Adrenal gland (tissue), 5 donors: ENCODE data around the gene ALDOC.

ENCODE experiments used
- POLR2A ChIP-seq, 2 donors: fragments of 450-650 bp; IDR thresholded peaks; one replicate each; pipeline ENCODE4 v1.6.1; 2017; ENCODE audit warnings: antibody characterized with exemption in 2 of 2, mild to moderate bottlenecking in 2 of 2, moderate library complexity in 1 of 2
- TF ChIP-seq, protein P1 (sequence below), 6 experiments: fragments of 450-650 bp in 4 of 6; fragments of 200-600 bp in 2 of 6; sonication (generic) in 1 of 6; IDR thresholded peaks; 1 replicate in 5 of 6; 2 replicates in 1 of 6; pipeline versions ENCODE4 v1.5.1 to v1.8.0; 2016 to 2021; ENCODE audit warnings: antibody characterized with exemption in 6 of 6, mild to moderate bottlenecking in 2 of 6, moderate library complexity in 1 of 6
- donor health status: DM: no; HTN: no; CAD: no.

DNA sequence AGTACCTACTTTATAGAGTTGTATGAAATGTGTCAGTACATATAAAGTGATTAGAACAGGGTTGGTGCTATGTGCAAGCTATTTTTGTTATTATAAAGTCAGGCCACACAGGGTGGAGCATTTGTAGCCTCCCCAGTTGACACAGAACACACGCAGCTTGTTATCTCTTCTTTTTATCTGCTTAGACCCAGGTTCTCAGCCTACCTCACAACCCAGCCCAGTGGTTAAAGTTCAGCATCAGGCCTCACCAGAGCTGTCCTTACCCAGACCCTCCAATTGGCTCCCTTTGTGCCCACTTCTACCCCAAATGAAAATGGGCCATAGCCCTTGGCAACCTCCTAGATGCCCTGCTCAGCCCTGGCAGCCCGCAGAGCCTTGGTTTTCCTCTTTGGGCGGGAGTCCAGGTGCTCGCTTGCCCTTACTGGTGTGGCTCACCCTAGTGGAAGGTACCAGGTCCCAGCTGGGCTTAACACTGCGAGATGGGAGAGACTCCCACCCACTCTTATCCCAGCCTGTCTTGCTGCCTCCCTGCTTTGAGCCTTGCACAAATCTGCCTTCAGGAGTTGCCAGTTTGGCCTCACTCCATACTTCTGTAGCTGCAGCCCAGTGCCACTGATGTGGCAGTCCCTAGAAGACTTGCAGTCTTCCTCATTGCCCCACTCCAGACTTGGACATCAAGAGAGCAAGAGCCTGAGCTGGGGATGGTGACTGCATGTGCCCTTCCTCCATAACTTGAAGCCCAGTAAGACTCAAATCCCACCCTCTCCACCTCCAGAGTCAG, 4.2 kb downstream of the ALDOC start:
- TF ChIP-seq, protein P1, sequence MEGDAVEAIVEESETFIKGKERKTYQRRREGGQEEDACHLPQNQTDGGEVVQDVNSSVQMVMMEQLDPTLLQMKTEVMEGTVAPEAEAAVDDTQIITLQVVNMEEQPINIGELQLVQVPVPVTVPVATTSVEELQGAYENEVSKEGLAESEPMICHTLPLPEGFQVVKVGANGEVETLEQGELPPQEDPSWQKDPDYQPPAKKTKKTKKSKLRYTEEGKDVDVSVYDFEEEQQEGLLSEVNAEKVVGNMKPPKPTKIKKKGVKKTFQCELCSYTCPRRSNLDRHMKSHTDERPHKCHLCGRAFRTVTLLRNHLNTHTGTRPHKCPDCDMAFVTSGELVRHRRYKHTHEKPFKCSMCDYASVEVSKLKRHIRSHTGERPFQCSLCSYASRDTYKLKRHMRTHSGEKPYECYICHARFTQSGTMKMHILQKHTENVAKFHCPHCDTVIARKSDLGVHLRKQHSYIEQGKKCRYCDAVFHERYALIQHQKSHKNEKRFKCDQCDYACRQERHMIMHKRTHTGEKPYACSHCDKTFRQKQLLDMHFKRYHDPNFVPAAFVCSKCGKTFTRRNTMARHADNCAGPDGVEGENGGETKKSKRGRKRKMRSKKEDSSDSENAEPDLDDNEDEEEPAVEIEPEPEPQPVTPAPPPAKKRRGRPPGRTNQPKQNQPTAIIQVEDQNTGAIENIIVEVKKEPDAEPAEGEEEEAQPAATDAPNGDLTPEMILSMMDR (IDR thresholded peaks at IDR 0.05), result no peak
- TF ChIP-seq POLR2A (IDR thresholded peaks at IDR 0.05), result no peak
